Nephron (organoid): ENCODE results near the gene DCAF12.

Experiments used
- H3K27ac Mint-ChIP-seq, 3 experiments: 2 replicates each; pipeline ENCODE4 v1.8.0; 2020; ENCODE audit warnings: mixed read lengths in 3 of 3, mild to moderate bottlenecking in 2 of 3, moderate library complexity in 1 of 3
- H3K27me3 Mint-ChIP-seq: 2 replicates; pipeline ENCODE4 v1.8.0; 2021; ENCODE audit warnings: low read depth, mild to moderate bottlenecking, moderate library complexity, mixed read lengths
- H3K36me3 Mint-ChIP-seq: 2 replicates; pipeline ENCODE4 v1.8.0; 2020; ENCODE audit warnings: low read depth, mixed read lengths
- H3K4me1 Mint-ChIP-seq: 2 replicates; pipeline ENCODE4 v1.8.0; 2020; ENCODE audit warnings: mixed read lengths
- H3K4me3 Mint-ChIP-seq, 3 experiments: 2 replicates each; pipeline ENCODE4 v1.8.0; 2020; ENCODE audit warnings: mild to moderate bottlenecking in 3 of 3, mixed read lengths in 3 of 3, moderate library complexity in 2 of 3
- H3K9me3 Mint-ChIP-seq: 2 replicates; pipeline ENCODE4 v1.8.0; 2020; ENCODE audit warnings: mixed read lengths
- CTCF ChIP-seq, 3 experiments: fragments of 200-600 bp; sonication (generic); IDR thresholded peaks; one replicate each; pipeline ENCODE4 v1.5.0; 2021; ENCODE audit warnings: antibody characterized with exemption in 3 of 3; ENCODE audit not compliant: unreplicated experiment in 3 of 3

Gene DCAF12

GRCh38 chr9:34163434-34163833 lies 36.9 kb upstream of the DCAF12 start:
- Mint-ChIP-seq H3K27me3 (peaks cover 9% of the 10 kb centered on the region), H3K4me3 (no peak overlapping the region), H3K4me1 (peaks cover 5% of the 10 kb centered on the region), H3K9me3 (no peaks in the 10 kb centered on the region), H3K27ac (no peak overlapping the region), H3K36me3 (no peaks in the 10 kb centered on the region)
- TF ChIP-seq CTCF (IDR thresholded peaks at IDR 0.05; ENCODE audit: unreplicated experiment in 3 of 3): no peak

- Mint-ChIP-seq H3K9me3 (no peaks in the 10 kb centered on the region), H3K4me1 (peaks cover 2% of the 10 kb centered on the region), H3K27ac (no peak overlapping the region), H3K36me3 (no peaks in the 10 kb centered on the region), H3K27me3 (peaks cover 2% of the 10 kb centered on the region), H3K4me3 (no peak overlapping the region)
- TF ChIP-seq CTCF (IDR thresholded peaks at IDR 0.05; ENCODE audit: unreplicated experiment in 3 of 3): no peak
Measured at GRCh38 chr9:34158362-34158869, 31.9 kb upstream of the DCAF12 start.

- Mint-ChIP-seq H3K4me3 (no peak overlapping the region), H3K4me1 (no peaks in the 10 kb centered on the region), H3K36me3 (no peaks in the 10 kb centered on the region), H3K9me3 (no peaks in the 10 kb centered on the region), H3K27ac (no peak overlapping the region), H3K27me3 (no peaks in the 10 kb centered on the region)
- TF ChIP-seq CTCF (IDR thresholded peaks at IDR 0.05; ENCODE audit: unreplicated experiment in 3 of 3): no peak
Measured at GRCh38 chr9:34157898-34158297, 31.4 kb upstream of the DCAF12 start.

- H3K27ac Mint-ChIP-seq: peak overlapping the region in 1 of 3 experiments; percentile 28
- no peaks in the 10 kb centered on the region for H3K4me1 Mint-ChIP-seq
- H3K4me3 Mint-ChIP-seq: no peak overlapping the region
- no peak for TF ChIP-seq CTCF (IDR thresholded peaks at IDR 0.05; ENCODE audit: unreplicated experiment in 3 of 3)
- no peaks in the 10 kb centered on the region for H3K9me3 Mint-ChIP-seq
- H3K36me3 Mint-ChIP-seq: no peaks in the 10 kb centered on the region
- H3K27me3 Mint-ChIP-seq: no peaks in the 10 kb centered on the region
Measured at GRCh38 chr9:34157318-34157717, 30.8 kb upstream of the DCAF12 start.

- H3K36me3 Mint-ChIP-seq: no peaks in the 10 kb centered on the region
Measured at GRCh38 chr9:34154057-34154456, 27.6 kb upstream of the DCAF12 start.

More at GRCh38 chr9:34154057-34154456, 27.6 kb upstream of the DCAF12 start:
- no peak overlapping the region for H3K27ac Mint-ChIP-seq
- H3K27me3 Mint-ChIP-seq: peaks cover 4% of the 10 kb centered on the region
- H3K9me3 Mint-ChIP-seq: no peaks in the 10 kb centered on the region
- H3K4me1 Mint-ChIP-seq: no peaks in the 10 kb centered on the region
- H3K4me3 Mint-ChIP-seq: no peak overlapping the region
- TF ChIP-seq CTCF (IDR thresholded peaks at IDR 0.05; ENCODE audit: unreplicated experiment in 3 of 3): no peak
